Chondrocyte (in vitro differentiated cells): ENCODE measurements around the gene RAB18. TPM values are rescaled to one million over a fixed set of nuclear protein-coding genes. Genes with fewer than 3 reads are reported as not detected.
A peak's percentile ranks its signal among the peaks of the same experiment; 100 is the strongest.

ENCODE experiments used
- DNase-seq: peaks from one replicate; pipeline ENCODE4 v3.0.0; 2021; ENCODE audit warnings: mixed read lengths, low spot score
- H3K27ac Mint-ChIP-seq: one replicate; pipeline ENCODE4 v1.8.0; 2021; ENCODE audit warnings: mild to moderate bottlenecking, moderate library complexity, mixed read lengths; ENCODE audit not compliant: unreplicated experiment
- H3K27me3 Mint-ChIP-seq: 2 replicates; pipeline ENCODE4 v1.8.0; 2021; ENCODE audit warnings: low read depth, mixed read lengths
- H3K36me3 Mint-ChIP-seq: 2 replicates; pipeline ENCODE4 v1.8.0; 2021; ENCODE audit warnings: low read depth, mixed read lengths
- H3K4me1 Mint-ChIP-seq: 2 replicates; pipeline ENCODE4 v1.8.0; 2021; ENCODE audit warnings: low read depth, mild to moderate bottlenecking, mixed read lengths
- H3K4me3 Mint-ChIP-seq: one replicate; pipeline ENCODE4 v1.8.0; 2021; ENCODE audit warnings: mild to moderate bottlenecking, moderate library complexity, mixed read lengths; ENCODE audit not compliant: unreplicated experiment
- H3K9me3 Mint-ChIP-seq: 2 replicates; pipeline ENCODE4 v1.8.0; 2021; ENCODE audit warnings: low read depth, mixed read lengths
- CTCF ChIP-seq: fragments of 200-600 bp; sonication (generic); IDR thresholded peaks from 2 replicates; pipeline ENCODE4 v1.5.0; 2021; ENCODE audit warnings: antibody characterized with exemption, mild to moderate bottlenecking, moderate library complexity
- long read RNA-seq: library from polyadenylated mRNA; stranded (forward); transcript quantifications from one replicate; pipeline ENCODE4 v2.0.0, GENCODE V29; 2021
- total RNA-seq: library from RNA; stranded (reverse); gene quantifications from 3 replicates; pipeline ENCODE4 v1.2.1, GENCODE V29; 2021

RAB18 gene
- total RNA-seq, result 176 to 179 TPM (median 178 TPM) in 3 replicates
- long read RNA-seq, full-length matches to known transcripts, result 203 of 215 reads
- long read RNA-seq, partial matches to known transcripts, result 4 of 215 reads
- long read RNA-seq, other reads (novel, unspliced or antisense), result 8 of 215 reads

GRCh38 chr10:27504007-27504807 lies at the start of gene RAB18:
RAB18 (plus strand) TSS chr10:27504304; CDS start chr10:27504370, 66 bp downstream.
- H3K27me3 Mint-ChIP-seq, result peaks cover 13% of the 10 kb centered on the region

GRCh38 chr10:27454837-27455236 lies 49.3 kb upstream of the RAB18 start:
- Mint-ChIP-seq H3K9me3 (no peaks in the 10 kb centered on the region), H3K27ac (no peak overlapping the region), H3K4me1 (no peaks in the 10 kb centered on the region), H3K36me3 (no peaks in the 10 kb centered on the region), H3K4me3 (no peak overlapping the region), H3K27me3 (peaks cover 28% of the 10 kb centered on the region)
- TF ChIP-seq CTCF, result no peak
- no peak for DNase-seq

More at GRCh38 chr10:27504007-27504807, at the start of gene RAB18:
- Mint-ChIP-seq H3K4me1 (peaks cover 38% of the 10 kb centered on the region), H3K4me3 (peak within 1 kb of the TSS; percentile 97), H3K27ac (peak within 1 kb of the TSS; percentile 99), H3K9me3 (no peaks in the 10 kb centered on the region), H3K36me3 (peaks cover 2% of the 10 kb centered on the region)
- DNase-seq, result peak; percentile 100
- peak; percentile 37 for TF ChIP-seq CTCF

- no peak overlapping the region for H3K4me3 Mint-ChIP-seq
- no peak for DNase-seq
- H3K36me3 Mint-ChIP-seq, result peaks cover 1% of the 10 kb centered on the region
- no peaks in the 10 kb centered on the region for H3K9me3 Mint-ChIP-seq
- TF ChIP-seq CTCF, result no peak
- H3K27me3 Mint-ChIP-seq, result peaks cover 32% of the 10 kb centered on the region
- H3K27ac Mint-ChIP-seq, result no peak overlapping the region
- no peaks in the 10 kb centered on the region for H3K4me1 Mint-ChIP-seq
These were observed 46.7 kb upstream of the RAB18 start for GRCh38 chr10:27457261-27457945.

- no peaks in the 10 kb centered on the region for H3K4me1 Mint-ChIP-seq
These were observed 46.1 kb upstream of the RAB18 start for GRCh38 chr10:27457966-27458365.

More at GRCh38 chr10:27457966-27458365, 46.1 kb upstream of the RAB18 start:
- Mint-ChIP-seq H3K27ac (no peak overlapping the region), H3K9me3 (no peaks in the 10 kb centered on the region), H3K36me3 (peaks cover 1% of the 10 kb centered on the region), H3K4me3 (no peak overlapping the region), H3K27me3 (peaks cover 32% of the 10 kb centered on the region)
- DNase-seq, result no peak
- TF ChIP-seq CTCF, result no peak
